Suprapubic skin (tissue), 4 donors: Measurements from ENCODE around the gene SECISBP2. TPM values are rescaled to one million over a fixed set of nuclear protein-coding genes. Genes with fewer than 3 reads are reported as not detected.

Source experiments
- DNase-seq, 2 donors: peaks; one replicate each; pipeline ENCODE4 v3.0.0-alpha.2; 2019; ENCODE audit warnings: low spot score in 2 of 2
- H3K27ac ChIP-seq: fragments of 200-600 bp; sonication (generic); one replicate; pipeline ENCODE4 v1.5.1; 2019
- H3K27me3 ChIP-seq: fragments of 200-600 bp; sonication (generic); one replicate; pipeline ENCODE4 v1.5.1; 2019
- H3K36me3 ChIP-seq: fragments of 200-600 bp; sonication (generic); one replicate; pipeline ENCODE4 v1.5.1; 2019
- H3K4me1 ChIP-seq: fragments of 200-600 bp; sonication (generic); one replicate; pipeline ENCODE4 v1.5.1; 2019
- H3K4me3 ChIP-seq: fragments of 200-600 bp; sonication (generic); one replicate; pipeline ENCODE4 v1.5.1; 2019; ENCODE audit warnings: mild to moderate bottlenecking
- H3K9me3 ChIP-seq: fragments of 200-600 bp; sonication (generic); one replicate; pipeline ENCODE4 v1.5.1; 2019
- EP300 ChIP-seq: sonication (generic); formaldehyde crosslinking; IDR thresholded peaks from one replicate; pipeline ENCODE4 v1.6.1; 2017; ENCODE audit warnings: antibody characterized with exemption
- POLR2A ChIP-seq, 2 donors: fragments of 450-650 bp; IDR thresholded peaks; one replicate each; pipeline ENCODE4 v1.6.1; 2017; ENCODE audit warnings: antibody characterized with exemption in 2 of 2, mild to moderate bottlenecking in 2 of 2, moderate library complexity in 2 of 2
- POLR2AphosphoS5 ChIP-seq, 3 donors: sonication (generic); formaldehyde crosslinking; IDR thresholded peaks; one replicate each; pipeline ENCODE4 v1.6.1; 2017; ENCODE audit warnings: antibody characterized with exemption in 3 of 3
- WGBS: methylation state at CpG from one replicate; pipeline ENCODE4 v1.1.5; 2018; 5-methylcytosine and 5-hydroxymethylcytosine counted together
- total RNA-seq, 4 donors: library from RNA; depleted of rRNA; stranded (reverse); fragments of >200 nt; gene quantifications; one replicate each; pipeline ENCODE4 v1.1.0, GENCODE V29; 2016
- TF ChIP-seq, protein P1 (sequence below), 2 donors: fragments of 200-600 bp in 1 of 2; fragments of 450-650 bp in 1 of 2; sonication (generic) in 1 of 2; IDR thresholded peaks; one replicate each; pipeline ENCODE4 v1.5.1; 2016 to 2019; ENCODE audit warnings: antibody characterized with exemption in 2 of 2, mild to moderate bottlenecking in 1 of 2, moderate library complexity in 1 of 2

The SECISBP2 gene
- total RNA-seq, 4 donors from 2014 or later: 43.6 to 111 (median 60.8) TPM

- no peaks in the 10 kb centered on the region for H3K9me3 ChIP-seq
- WGBS: 98% methylated on average over 5 of the region's 5 CpGs
Measured at GRCh38 chr9:89345476-89345875, 27.2 kb downstream of the SECISBP2 start.

DNA sequence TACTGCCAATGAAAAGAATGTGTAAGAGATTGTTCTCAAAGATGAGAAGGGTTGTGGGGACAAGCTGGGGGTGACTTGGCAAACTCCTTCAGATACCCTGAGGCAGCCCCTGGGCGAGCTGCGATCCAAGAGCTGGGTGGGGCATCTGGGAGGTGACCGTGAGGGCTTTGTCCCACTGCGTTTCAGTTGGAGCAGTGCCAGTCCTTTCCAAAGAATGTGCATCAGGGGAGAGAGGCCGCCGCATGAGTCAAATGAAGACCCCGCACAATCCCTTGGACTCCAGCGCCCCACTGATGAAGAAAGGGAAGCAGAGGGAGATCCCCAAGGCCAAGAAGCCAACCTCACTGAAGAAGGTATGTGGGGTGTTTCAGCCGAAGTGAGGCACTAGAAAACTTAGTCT lies 28.4 kb downstream of the SECISBP2 start:
- 74% methylated on average over 8 of the region's 9 CpGs for WGBS
- no peaks in the 10 kb centered on the region for H3K4me1 ChIP-seq
- peaks cover 99% of the 10 kb centered on the region for H3K36me3 ChIP-seq
- DNase-seq: no peak
- no peak for TF ChIP-seq POLR2A (IDR thresholded peaks at IDR 0.05)
- TF ChIP-seq POLR2AphosphoS5 (IDR thresholded peaks at IDR 0.05): no peak
- TF ChIP-seq EP300: no peak
- TF ChIP-seq, protein P1, sequence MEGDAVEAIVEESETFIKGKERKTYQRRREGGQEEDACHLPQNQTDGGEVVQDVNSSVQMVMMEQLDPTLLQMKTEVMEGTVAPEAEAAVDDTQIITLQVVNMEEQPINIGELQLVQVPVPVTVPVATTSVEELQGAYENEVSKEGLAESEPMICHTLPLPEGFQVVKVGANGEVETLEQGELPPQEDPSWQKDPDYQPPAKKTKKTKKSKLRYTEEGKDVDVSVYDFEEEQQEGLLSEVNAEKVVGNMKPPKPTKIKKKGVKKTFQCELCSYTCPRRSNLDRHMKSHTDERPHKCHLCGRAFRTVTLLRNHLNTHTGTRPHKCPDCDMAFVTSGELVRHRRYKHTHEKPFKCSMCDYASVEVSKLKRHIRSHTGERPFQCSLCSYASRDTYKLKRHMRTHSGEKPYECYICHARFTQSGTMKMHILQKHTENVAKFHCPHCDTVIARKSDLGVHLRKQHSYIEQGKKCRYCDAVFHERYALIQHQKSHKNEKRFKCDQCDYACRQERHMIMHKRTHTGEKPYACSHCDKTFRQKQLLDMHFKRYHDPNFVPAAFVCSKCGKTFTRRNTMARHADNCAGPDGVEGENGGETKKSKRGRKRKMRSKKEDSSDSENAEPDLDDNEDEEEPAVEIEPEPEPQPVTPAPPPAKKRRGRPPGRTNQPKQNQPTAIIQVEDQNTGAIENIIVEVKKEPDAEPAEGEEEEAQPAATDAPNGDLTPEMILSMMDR (IDR thresholded peaks at IDR 0.05): no peak
- no peaks in the 10 kb centered on the region for H3K9me3 ChIP-seq
- H3K27ac ChIP-seq: no peak overlapping the region
- H3K27me3 ChIP-seq: no peaks in the 10 kb centered on the region
- no peak overlapping the region for H3K4me3 ChIP-seq

More at GRCh38 chr9:89345476-89345875, 27.2 kb downstream of the SECISBP2 start:
- Histone ChIP-seq H3K27me3 (no peaks in the 10 kb centered on the region), H3K4me3 (no peak overlapping the region), H3K36me3 (peaks cover 99% of the 10 kb centered on the region), H3K4me1 (no peaks in the 10 kb centered on the region), H3K27ac (no peak overlapping the region)
- DNase-seq: no peak
- no peak for TF ChIP-seq POLR2AphosphoS5 (IDR thresholded peaks at IDR 0.05)
- TF ChIP-seq, protein P1 (IDR thresholded peaks at IDR 0.05): no peak
- no peak for TF ChIP-seq POLR2A (IDR thresholded peaks at IDR 0.05)
- TF ChIP-seq EP300: no peak

DNA sequence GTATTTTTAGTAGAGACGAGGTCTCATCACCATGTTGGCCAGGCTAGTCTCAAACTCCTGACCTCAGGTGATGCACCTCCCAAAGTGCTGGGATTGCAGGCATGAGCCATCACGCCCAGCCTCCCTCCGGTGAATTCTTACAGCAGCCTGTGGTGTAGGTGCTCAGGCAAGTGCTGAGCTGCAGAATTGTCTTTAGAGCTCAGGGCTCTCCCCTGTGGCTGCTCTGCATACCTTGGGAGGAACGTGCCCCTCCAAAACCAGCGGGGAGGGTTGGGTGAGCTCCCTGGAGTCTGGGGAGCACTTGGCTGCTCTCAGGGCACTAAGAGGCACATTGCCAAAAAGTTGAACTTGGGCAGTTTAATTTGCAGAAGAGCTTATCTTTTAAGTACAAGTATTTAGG lies 29.4 kb downstream of the SECISBP2 start:
- no peaks in the 10 kb centered on the region for H3K4me1 ChIP-seq
- H3K36me3 ChIP-seq: peaks cover 99% of the 10 kb centered on the region
- H3K27me3 ChIP-seq: no peaks in the 10 kb centered on the region
- WGBS: 72% methylated on average over 5 of the region's 5 CpGs
- no peak overlapping the region for H3K27ac ChIP-seq
- TF ChIP-seq, protein P1 (IDR thresholded peaks at IDR 0.05): no peak
- no peak for TF ChIP-seq POLR2A (IDR thresholded peaks at IDR 0.05)
- no peak for TF ChIP-seq POLR2AphosphoS5 (IDR thresholded peaks at IDR 0.05)
- TF ChIP-seq EP300: no peak
- no peaks in the 10 kb centered on the region for H3K9me3 ChIP-seq
- DNase-seq: no peak
- H3K4me3 ChIP-seq: no peak overlapping the region

DNA sequence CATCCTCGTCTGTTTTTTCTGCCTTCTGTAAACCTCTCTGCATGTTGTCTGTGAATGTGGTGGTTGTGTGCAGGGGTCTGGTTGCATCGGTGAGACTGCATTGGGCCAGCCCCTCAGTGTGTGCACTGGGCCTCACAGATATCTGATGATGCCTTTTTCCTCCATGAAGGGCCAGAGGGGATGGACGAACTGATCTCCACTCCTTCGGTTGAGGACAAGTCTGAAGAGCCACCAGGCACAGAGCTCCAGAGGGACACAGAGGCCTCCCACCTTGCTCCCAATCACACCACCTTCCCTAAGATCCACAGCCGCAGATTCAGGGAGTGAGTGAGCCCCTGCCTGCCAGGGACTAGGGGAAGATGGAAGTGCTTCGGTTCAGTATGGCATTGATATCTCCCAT lies 31.3 kb downstream of the SECISBP2 start:
- H3K27me3 ChIP-seq: no peaks in the 10 kb centered on the region
- no peak overlapping the region for H3K4me3 ChIP-seq
- no peak overlapping the region for H3K27ac ChIP-seq
- peaks cover 99% of the 10 kb centered on the region for H3K36me3 ChIP-seq
- H3K4me1 ChIP-seq: peaks cover 3% of the 10 kb centered on the region
- no peaks in the 10 kb centered on the region for H3K9me3 ChIP-seq
- DNase-seq: no peak
- TF ChIP-seq POLR2AphosphoS5 (IDR thresholded peaks at IDR 0.05) (no peak), POLR2A (IDR thresholded peaks at IDR 0.05) (no peak), EP300 (no peak)
- TF ChIP-seq, protein P1 (IDR thresholded peaks at IDR 0.05): no peak
- WGBS: 92% methylated on average over 6 of the region's 6 CpGs

GRCh38 chr9:89350988-89351557 lies 32.8 kb downstream of the SECISBP2 start:
- Histone ChIP-seq H3K9me3 (no peaks in the 10 kb centered on the region), H3K27ac (no peak overlapping the region), H3K27me3 (no peaks in the 10 kb centered on the region), H3K36me3 (peaks cover 100% of the 10 kb centered on the region), H3K4me1 (peaks cover 3% of the 10 kb centered on the region), H3K4me3 (no peak overlapping the region)
- WGBS: 89% methylated on average over 2 of the region's 2 CpGs
- no peak for DNase-seq
- no peak for TF ChIP-seq POLR2AphosphoS5 (IDR thresholded peaks at IDR 0.05)
- TF ChIP-seq POLR2A (IDR thresholded peaks at IDR 0.05): no peak
- TF ChIP-seq, protein P1 (IDR thresholded peaks at IDR 0.05): no peak
- TF ChIP-seq EP300: no peak
